Right renal cortex interstitium (tissue), 3 donors: ENCODE measurements around the gene C9orf43. TPM values are rescaled to one million over a fixed set of nuclear protein-coding genes. Genes with fewer than 3 reads are reported as not detected.
A peak's percentile ranks its signal among the peaks of the same experiment; 100 is the strongest.
"Not testable (repeated sequence)": the region's sequence is repeated elsewhere in the genome, so short reads cannot be mapped to it uniquely, and the experiment has no call there.

Experiments
- DNase-seq, 3 donors: peaks; one replicate each; pipeline ENCODE4 v3.0.0-alpha.2; 2013; ENCODE audit warnings: low read depth in 3 of 3, low spot score in 2 of 3
- polyA plus RNA-seq, 3 donors: library from polyadenylated mRNA; unstranded; fragments of 120-200 nt; gene quantifications; one replicate each; pipeline ENCODE4 v1.2.1, GENCODE V29; 2013; ENCODE audit not compliant: insufficient read length in 3 of 3

The C9orf43 gene
- under 1 TPM; 0.69 to 0.76 (median 0.75) TPM for polyA plus RNA-seq

- DNase-seq = peak; percentile 89 to 93 (median 91)
Measured at GRCh38 chr9:113410207-113410864, at the start of gene C9orf43, which contains the start of gene POLE3. Gene C9orf43, plus strand, starts transcription at chr9:113410747. Its CDS starts 2,747 bp downstream, at chr9:113413494. Gene POLE3, minus strand, starts transcription at chr9:113410675. Its CDS starts 382 bp downstream, at chr9:113410293.

GRCh38 chr9:113361304-113362018, 49.1 kb upstream of the C9orf43 start:
- no peak for DNase-seq

GRCh38 chr9:113363336-113363735, 47.2 kb upstream of the C9orf43 start:
- no peak for DNase-seq

DNA sequence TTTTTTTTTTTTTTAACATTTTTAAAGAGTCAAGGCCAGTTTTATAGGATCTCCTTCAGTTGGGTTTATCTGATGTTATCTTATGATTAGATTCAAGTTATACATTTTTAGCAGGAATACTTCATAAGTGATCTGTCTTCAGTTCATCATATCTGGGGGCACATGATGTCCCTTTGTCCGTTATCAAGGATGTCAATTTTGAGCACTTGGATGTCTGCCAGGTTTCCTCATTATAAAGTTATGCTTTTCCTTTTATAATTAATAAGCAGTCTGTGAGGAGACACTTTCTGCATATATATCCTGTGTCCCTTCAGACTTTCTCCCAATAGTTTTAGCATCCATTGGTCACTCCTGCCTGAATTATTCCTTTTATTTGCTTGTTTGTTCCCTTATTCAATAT, 45.6 kb upstream of the C9orf43 start:
- no peak for DNase-seq

DNA sequence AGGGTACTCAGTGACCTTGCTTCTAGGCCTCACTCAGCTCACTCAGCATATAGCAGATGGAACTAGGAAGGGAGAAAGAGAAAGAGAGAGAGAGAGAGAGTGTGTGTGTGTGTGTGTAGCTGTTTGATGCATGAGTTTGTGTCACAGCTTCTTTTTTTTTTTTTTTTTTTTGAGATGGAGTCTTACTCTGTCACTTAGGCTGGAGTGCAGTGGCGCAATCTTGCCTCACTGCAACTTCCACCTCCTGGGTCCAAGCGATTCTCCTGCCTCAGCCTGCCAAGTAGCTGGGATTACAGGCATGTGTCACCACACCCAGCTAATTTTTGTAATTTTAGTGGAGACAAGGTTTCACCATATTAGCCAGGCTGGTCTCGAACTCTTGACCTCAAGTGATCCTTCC, 44.9 kb upstream of the C9orf43 start:
- DNase-seq = not testable (repeated sequence)

DNA sequence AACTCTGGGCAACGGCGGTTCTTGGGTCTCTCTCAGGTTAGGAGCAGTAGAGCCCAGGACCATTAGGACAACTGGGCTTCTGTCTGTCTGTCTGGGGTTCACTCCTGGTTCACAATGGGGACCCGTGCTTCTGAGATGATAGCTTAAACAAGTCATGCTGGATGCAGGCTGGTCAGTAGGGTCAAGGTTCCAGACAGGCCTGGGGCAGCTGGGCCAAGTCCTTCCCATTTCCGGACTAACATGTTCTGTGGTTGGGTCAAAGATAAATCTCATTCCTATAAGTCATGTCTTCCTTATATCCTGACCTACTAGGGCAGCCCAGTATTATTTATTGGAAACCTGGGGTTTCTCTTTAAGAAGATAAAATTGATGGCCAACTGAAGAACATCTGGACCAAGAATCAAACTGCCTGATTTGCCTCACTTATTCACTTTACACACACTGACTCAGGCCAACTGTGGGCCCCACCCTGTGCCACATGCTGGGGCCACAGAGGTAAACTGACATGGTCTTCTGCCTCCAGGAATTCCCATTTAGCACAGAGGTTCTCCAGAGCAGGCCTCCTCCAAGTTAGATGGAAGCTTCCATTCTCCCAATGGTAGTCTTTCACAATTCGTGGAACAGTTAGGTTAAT, 42.1 kb upstream of the C9orf43 start:
- no peak for DNase-seq

- DNase-seq = no peak
Measured at GRCh38 chr9:113368982-113369854, 41.3 kb upstream of the C9orf43 start.

DNA sequence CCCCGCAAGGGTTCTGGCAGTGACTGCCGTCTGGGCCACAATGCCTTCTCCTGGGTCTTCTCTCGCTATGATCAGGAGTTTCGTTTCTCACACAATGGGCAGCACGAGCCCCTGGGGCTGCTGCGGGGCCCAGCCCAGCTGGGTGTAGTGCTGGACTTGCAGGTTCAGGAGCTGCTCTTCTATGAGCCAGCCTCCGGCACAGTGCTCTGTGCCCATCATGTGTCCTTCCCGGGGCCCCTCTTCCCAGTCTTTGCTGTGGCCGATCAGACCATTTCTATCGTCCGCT, 40.7 kb upstream of the C9orf43 start:
- no peak for DNase-seq

DNA sequence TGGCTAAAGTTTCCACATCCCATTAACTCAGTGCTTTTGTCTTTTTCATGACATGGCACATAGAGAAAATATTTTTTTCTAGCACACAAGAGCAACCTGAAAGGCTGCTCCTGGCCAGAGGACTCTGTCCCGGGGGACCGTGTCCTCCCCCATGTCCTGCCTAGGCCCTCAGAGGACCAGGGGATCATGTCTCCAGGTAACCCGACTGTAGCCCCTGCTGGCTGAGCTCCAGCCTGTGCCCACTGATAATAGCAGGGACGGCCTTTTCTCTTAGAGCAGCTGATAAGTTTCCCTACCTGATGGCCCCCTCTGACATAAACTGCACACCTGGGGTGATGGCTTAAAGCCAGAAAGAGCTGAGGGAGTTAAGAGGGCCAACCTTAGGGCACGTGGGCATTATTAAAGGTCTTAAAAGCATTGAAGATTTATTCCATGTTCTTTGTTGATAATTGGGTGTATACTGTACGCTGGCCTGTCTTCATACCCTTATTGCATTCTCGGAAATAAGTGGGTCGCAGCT, 39.7 kb upstream of the C9orf43 start:
- DNase-seq = no peak

DNA sequence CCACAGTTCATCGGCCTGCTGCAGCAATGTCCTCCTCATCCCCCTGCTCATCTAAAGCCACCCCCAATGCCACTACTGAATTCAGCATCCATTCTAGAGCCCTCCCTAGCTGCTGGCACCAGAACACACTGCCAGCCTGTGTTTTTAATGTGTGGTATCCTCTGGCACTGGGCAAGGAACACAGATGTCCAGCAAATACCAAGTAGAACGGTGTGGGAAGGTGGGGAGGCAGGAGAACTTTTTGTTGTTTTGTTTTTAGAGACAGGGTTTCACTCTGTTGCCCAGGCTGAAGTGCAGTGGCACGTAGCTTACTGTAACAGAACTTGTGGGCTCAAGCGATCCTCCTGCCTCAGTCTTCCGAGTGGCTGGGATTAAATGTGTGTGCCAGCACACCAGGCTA, 38.5 kb upstream of the C9orf43 start:
- no peak for DNase-seq

GRCh38 chr9:113373256-113373655, 37.3 kb upstream of the C9orf43 start:
- no peak for DNase-seq

GRCh38 chr9:113373676-113374392, 36.7 kb upstream of the C9orf43 start:
- DNase-seq = no peak

DNA sequence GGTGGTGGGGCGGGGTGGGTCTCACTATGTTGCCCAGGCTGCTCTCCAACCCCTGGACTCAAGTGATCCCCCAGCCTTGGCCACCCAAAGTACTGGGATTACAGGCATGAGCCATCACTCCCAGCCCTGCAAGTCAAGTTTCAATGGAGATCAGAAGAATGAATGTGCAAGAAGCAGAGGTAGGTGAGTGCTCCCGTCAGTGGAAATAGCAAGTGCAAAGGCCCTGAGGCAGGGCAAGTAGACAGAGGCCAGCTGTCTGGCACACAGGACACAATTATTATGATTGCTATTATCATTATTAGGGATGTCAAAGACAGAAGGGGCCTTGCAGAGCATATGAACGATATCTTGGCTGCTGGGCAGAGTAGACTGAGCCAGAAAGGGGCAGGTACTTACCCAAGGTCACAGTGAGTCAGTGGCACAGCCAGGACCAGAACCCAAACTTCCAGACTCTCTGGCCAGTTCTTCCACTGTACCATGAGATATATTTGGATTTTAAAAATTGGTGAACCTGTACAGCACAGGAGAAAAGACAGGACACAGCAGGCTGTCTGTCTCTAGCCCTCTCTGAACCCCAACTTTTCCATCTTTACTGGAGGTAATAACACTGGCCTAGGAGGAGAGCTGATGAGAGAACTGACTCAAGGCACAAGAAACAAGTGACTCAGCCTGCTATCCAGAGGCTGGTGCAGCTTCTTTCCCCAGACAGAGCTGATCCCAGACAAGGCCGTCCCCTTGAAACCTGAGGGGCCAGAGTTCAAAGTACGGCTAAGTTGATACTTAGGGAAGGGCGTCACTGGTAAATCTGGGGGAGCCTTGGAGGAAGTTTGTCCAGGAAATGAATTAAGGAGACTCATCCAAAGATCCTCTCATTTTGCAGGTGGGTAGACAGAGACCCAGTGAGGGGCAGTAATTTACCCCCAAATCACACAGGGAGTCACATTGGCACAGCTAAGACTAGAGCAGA, 35.2 kb upstream of the C9orf43 start:
- no peak for DNase-seq

GRCh38 chr9:113376634-113377567, 33.6 kb upstream of the C9orf43 start, which contains the start of gene HDHD3:
Gene HDHD3, minus strand, starts transcription at chr9:113376986. Its CDS starts 2,632 bp downstream, at chr9:113374354.
- DNase-seq = peak in 1 of 3 donors; percentile 60

- not testable (repeated sequence) for DNase-seq
Measured at GRCh38 chr9:113379094-113379828, 31.3 kb upstream of the C9orf43 start.

- not testable (repeated sequence) for DNase-seq
Measured at GRCh38 chr9:113379829-113380210, 30.7 kb upstream of the C9orf43 start.

DNA sequence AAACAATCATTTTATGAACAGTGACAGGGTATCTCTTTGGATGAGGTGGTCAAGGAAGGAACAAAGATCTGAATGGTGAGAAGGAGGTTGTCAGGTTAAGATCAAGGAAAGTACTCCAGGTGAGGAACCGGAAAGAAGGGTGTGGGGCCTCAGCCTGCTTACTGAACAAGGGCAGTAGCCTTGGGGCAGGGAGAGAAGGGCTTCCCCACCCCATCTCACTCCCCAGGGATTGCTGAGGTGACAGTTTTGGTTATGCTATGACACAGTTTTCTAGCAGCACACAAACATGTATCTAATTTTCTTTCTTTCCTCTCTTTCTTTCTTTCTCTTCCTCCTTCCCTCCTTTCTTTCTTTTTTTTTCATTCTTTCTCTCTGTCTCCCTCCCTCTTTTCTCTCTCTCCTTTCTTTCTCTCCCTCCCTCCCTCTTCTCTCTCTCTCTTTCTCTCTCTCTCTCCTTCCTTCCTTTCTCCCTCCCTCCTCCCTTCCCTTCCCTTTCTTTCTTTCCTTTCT, 29.6 kb upstream of the C9orf43 start:
- DNase-seq = no peak
